ENCODE data around the gene ATCAY.

DNA sequence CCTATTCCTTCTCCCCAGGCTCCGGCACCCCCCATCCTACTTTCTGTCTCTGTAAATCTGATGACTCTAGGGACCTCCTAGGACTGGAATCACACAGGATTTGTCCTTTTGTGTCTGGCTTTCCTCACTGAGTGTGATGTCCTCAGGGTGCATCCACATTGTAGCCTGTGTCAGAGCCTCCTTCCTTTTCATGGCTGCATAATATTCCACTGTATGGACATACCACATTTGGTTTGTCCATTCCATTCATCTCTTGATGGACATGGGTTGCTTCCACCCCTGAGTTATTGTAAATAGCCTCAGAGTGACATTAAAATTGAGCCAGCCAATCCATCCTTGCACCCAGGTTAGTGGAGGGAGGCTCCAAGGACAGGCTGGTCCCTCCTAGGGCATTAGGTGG lies 29.6 kb downstream of the ATCAY start:
- TF ChIP-seq, protein P1, sequence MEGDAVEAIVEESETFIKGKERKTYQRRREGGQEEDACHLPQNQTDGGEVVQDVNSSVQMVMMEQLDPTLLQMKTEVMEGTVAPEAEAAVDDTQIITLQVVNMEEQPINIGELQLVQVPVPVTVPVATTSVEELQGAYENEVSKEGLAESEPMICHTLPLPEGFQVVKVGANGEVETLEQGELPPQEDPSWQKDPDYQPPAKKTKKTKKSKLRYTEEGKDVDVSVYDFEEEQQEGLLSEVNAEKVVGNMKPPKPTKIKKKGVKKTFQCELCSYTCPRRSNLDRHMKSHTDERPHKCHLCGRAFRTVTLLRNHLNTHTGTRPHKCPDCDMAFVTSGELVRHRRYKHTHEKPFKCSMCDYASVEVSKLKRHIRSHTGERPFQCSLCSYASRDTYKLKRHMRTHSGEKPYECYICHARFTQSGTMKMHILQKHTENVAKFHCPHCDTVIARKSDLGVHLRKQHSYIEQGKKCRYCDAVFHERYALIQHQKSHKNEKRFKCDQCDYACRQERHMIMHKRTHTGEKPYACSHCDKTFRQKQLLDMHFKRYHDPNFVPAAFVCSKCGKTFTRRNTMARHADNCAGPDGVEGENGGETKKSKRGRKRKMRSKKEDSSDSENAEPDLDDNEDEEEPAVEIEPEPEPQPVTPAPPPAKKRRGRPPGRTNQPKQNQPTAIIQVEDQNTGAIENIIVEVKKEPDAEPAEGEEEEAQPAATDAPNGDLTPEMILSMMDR (IDR thresholded peaks at IDR 0.05; ENCODE audit: poor library complexity, severe bottlenecking): no peak
- no peak for TF ChIP-seq EP300 (conservative IDR thresholded peaks at IDR 0.05; ENCODE audit: poor library complexity, severe bottlenecking)
- TF ChIP-seq, protein P2, sequence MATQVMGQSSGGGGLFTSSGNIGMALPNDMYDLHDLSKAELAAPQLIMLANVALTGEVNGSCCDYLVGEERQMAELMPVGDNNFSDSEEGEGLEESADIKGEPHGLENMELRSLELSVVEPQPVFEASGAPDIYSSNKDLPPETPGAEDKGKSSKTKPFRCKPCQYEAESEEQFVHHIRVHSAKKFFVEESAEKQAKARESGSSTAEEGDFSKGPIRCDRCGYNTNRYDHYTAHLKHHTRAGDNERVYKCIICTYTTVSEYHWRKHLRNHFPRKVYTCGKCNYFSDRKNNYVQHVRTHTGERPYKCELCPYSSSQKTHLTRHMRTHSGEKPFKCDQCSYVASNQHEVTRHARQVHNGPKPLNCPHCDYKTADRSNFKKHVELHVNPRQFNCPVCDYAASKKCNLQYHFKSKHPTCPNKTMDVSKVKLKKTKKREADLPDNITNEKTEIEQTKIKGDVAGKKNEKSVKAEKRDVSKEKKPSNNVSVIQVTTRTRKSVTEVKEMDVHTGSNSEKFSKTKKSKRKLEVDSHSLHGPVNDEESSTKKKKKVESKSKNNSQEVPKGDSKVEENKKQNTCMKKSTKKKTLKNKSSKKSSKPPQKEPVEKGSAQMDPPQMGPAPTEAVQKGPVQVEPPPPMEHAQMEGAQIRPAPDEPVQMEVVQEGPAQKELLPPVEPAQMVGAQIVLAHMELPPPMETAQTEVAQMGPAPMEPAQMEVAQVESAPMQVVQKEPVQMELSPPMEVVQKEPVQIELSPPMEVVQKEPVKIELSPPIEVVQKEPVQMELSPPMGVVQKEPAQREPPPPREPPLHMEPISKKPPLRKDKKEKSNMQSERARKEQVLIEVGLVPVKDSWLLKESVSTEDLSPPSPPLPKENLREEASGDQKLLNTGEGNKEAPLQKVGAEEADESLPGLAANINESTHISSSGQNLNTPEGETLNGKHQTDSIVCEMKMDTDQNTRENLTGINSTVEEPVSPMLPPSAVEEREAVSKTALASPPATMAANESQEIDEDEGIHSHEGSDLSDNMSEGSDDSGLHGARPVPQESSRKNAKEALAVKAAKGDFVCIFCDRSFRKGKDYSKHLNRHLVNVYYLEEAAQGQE (IDR thresholded peaks at IDR 0.05; ENCODE audit: borderline replicate concordance): no peak
